Liver (tissue), 9 donors: ENCODE results near the gene RAB15. TPM values are rescaled to one million over a fixed set of nuclear protein-coding genes. Genes with fewer than 3 reads are reported as not detected.
A peak's percentile ranks its signal among the peaks of the same experiment; 100 is the strongest.

Experiments
- DNase-seq: peaks from one replicate; pipeline ENCODE4 v3.0.0-alpha.2; 2017; ENCODE audit warnings: low spot score
- H3K27ac ChIP-seq, 2 donors: one replicate each; pipeline ENCODE4 v1.7.0; 2013; ENCODE audit warnings: inconsistent platforms in 2 of 2, low read length in 2 of 2, control low read depth in 1 of 2, low read depth in 1 of 2, mild to moderate bottlenecking in 1 of 2
- H3K27me3 ChIP-seq, 4 donors: one replicate each; pipeline versions ENCODE4 v1.6.1 to v1.7.0; 2013; ENCODE audit warnings: low read length in 3 of 4, inconsistent platforms in 1 of 4, mild to moderate bottlenecking in 1 of 4, moderate library complexity in 1 of 4; ENCODE audit not compliant: control insufficient read depth in 4 of 4, insufficient read depth in 4 of 4
- H3K36me3 ChIP-seq, 4 donors: one replicate each; pipeline versions ENCODE4 v1.6.1 to v1.7.0; 2013; ENCODE audit warnings: low read length in 3 of 4, mild to moderate bottlenecking in 3 of 4, low read depth in 1 of 4, moderate library complexity in 1 of 4; ENCODE audit not compliant: control insufficient read depth in 4 of 4, insufficient read depth in 3 of 4
- H3K4me1 ChIP-seq, 4 donors: one replicate each; pipeline versions ENCODE4 v1.6.1 to v1.7.0; 2013; ENCODE audit warnings: low read length in 3 of 4, mild to moderate bottlenecking in 3 of 4, moderate library complexity in 1 of 4; ENCODE audit not compliant: control insufficient read depth in 4 of 4, insufficient read depth in 4 of 4
- H3K4me3 ChIP-seq, 3 donors: one replicate each; pipeline versions ENCODE4 v1.6.1 to v1.7.0; 2013; ENCODE audit warnings: low read length in 3 of 3, control low read depth in 1 of 3, low read depth in 1 of 3, mild to moderate bottlenecking in 1 of 3
- H3K9ac ChIP-seq, 2 donors: one replicate each; pipeline ENCODE4 v1.7.0; 2013; ENCODE audit warnings: low read length in 2 of 2, mild to moderate bottlenecking in 2 of 2, moderate library complexity in 2 of 2, control low read depth in 1 of 2, low read depth in 1 of 2
- H3K9me3 ChIP-seq, 4 donors: one replicate each; pipeline versions ENCODE4 v1.6.1 to v1.7.0; 2013; ENCODE audit warnings: low read length in 3 of 4; ENCODE audit not compliant: control insufficient read depth in 4 of 4
- ATF3 ChIP-seq: IDR thresholded peaks from 2 replicates; pipeline ENCODE4 v1.6.1; 2016; ENCODE audit warnings: antibody characterized with exemption
- CTCF ChIP-seq: fragments of 150-350 bp; IDR thresholded peaks from 2 replicates; pipeline ENCODE4 v1.5.1; 2017; ENCODE audit warnings: improper control_type of control experiment, low read depth, low read length; ENCODE audit not compliant: missing input control
- EGR1 ChIP-seq, 2 donors: IDR thresholded peaks; 2 replicates each; pipeline ENCODE4 v1.6.1; 2016 to 2018; ENCODE audit warnings: antibody characterized with exemption in 2 of 2, low read depth in 2 of 2
- FOXA1 ChIP-seq: IDR thresholded peaks from 2 replicates; pipeline ENCODE4 v1.6.1; 2016; ENCODE audit warnings: antibody characterized with exemption
- FOXA2 ChIP-seq: IDR thresholded peaks from 2 replicates; pipeline ENCODE4 v1.6.1; 2016; ENCODE audit warnings: antibody characterized with exemption
- GABPA ChIP-seq, 2 donors: IDR thresholded peaks in 1 of 2; conservative IDR thresholded peaks in 1 of 2; 2 replicates each; pipeline ENCODE4 v1.6.1; 2016; ENCODE audit warnings: antibody characterized with exemption in 2 of 2, mild to moderate bottlenecking in 1 of 2, moderate library complexity in 1 of 2
- HNF4A ChIP-seq, 2 donors: conservative IDR thresholded peaks; 2 replicates each; pipeline ENCODE4 v1.6.1; 2016; ENCODE audit warnings: antibody characterized with exemption in 2 of 2, mild to moderate bottlenecking in 2 of 2
- HNF4G ChIP-seq: IDR thresholded peaks from 2 replicates; pipeline ENCODE4 v1.6.1; 2016; ENCODE audit warnings: antibody characterized with exemption
- JUND ChIP-seq, 2 donors: IDR thresholded peaks; 2 replicates each; pipeline ENCODE4 v1.6.1; 2016; ENCODE audit warnings: antibody characterized with exemption in 2 of 2
- MAX ChIP-seq: IDR thresholded peaks from 2 replicates; pipeline ENCODE4 v1.6.1; 2016; ENCODE audit warnings: antibody characterized with exemption
- NR2F2 ChIP-seq: IDR thresholded peaks from 2 replicates; pipeline ENCODE4 v1.6.1; 2016; ENCODE audit warnings: antibody characterized with exemption
- RAD21 ChIP-seq, 2 donors: IDR thresholded peaks; 2 replicates each; pipeline ENCODE4 v1.6.1; 2016; ENCODE audit warnings: antibody characterized with exemption in 2 of 2, mild to moderate bottlenecking in 2 of 2
- REST ChIP-seq: IDR thresholded peaks from 2 replicates; pipeline ENCODE4 v1.6.1; 2016; ENCODE audit warnings: antibody characterized with exemption, mild to moderate bottlenecking
- RXRA ChIP-seq, 2 donors: IDR thresholded peaks; 2 replicates each; pipeline ENCODE4 v1.6.1; 2017 to 2018; ENCODE audit warnings: antibody characterized with exemption in 2 of 2, mild to moderate bottlenecking in 1 of 2
- SP1 ChIP-seq: IDR thresholded peaks from 2 replicates; pipeline ENCODE4 v1.6.1; 2018; ENCODE audit warnings: antibody characterized with exemption, mild to moderate bottlenecking
- TAF1 ChIP-seq: conservative IDR thresholded peaks from 2 replicates; pipeline ENCODE4 v1.6.1; 2016; ENCODE audit warnings: antibody characterized with exemption, mild to moderate bottlenecking
- YY1 ChIP-seq: IDR thresholded peaks from 2 replicates; pipeline ENCODE4 v1.6.1; 2016; ENCODE audit warnings: antibody characterized with exemption, mild to moderate bottlenecking
- ZBTB33 ChIP-seq: IDR thresholded peaks from 2 replicates; pipeline ENCODE4 v1.6.1; 2016; ENCODE audit warnings: antibody characterized with exemption
- WGBS: extraction: QIAGEN DNeasy Blood & Tissue Kit; methylation state at CpG from one replicate; pipeline ENCODE4 v1.1.7; 2013; 5-methylcytosine and 5-hydroxymethylcytosine counted together
- polyA plus RNA-seq, 2 donors: library from polyadenylated mRNA; stranded (reverse) in 1 of 2; unstranded in 1 of 2; fragments of 200-250 nt in 1 of 2; fragments of >200 nt in 1 of 2; fragmentation: Nextera tagmentation in 1 of 2; extraction: Ambion mirVana in 1 of 2; gene quantifications; one replicate each; pipeline versions ENCODE4 v1.2.1 to v1.2.3, GENCODE V29; 2013 to 2015
- total RNA-seq, 2 donors: library from RNA; depleted of rRNA; stranded (reverse); fragments of >200 nt; gene quantifications; one replicate each; pipeline ENCODE4 v1.2.3, GENCODE V29; 2014
- donor health status: healthy.
- donor health status: healthy.
- donor health status: healthy.
- donor health status: healthy.
- donor health status: healthy.

The RAB15 gene
- total and polyA plus RNA-seq, 4 donors = 5.5 to 18.0 (median 11.1) TPM

- H3K27ac ChIP-seq = peak overlapping the region; percentile 24 to 48
- H3K4me3 ChIP-seq = no peak overlapping the region
- 63% methylated on average over 8 of the region's 8 CpGs for WGBS
- DNase-seq = no peak
- no peaks in the 10 kb centered on the region for H3K9me3 ChIP-seq
- no peaks in the 10 kb centered on the region for H3K27me3 ChIP-seq
- H3K4me1 ChIP-seq = peaks cover 18 to 32% (median 26%) of the 10 kb centered on the region in 4 donors
- H3K9ac ChIP-seq = no peak overlapping the region
- TF ChIP-seq GABPA (IDR thresholded peaks at IDR 0.05 in 1 of 2, conservative IDR thresholded peaks at IDR 0.05 in 1 of 2) (no peak), TAF1 (peak; percentile 15)
- peaks cover 0 to under 1% (median 0%) of the 10 kb centered on the region in 4 donors for H3K36me3 ChIP-seq
Observed at GRCh38 chr14:64948612-64949210, 23.4 kb downstream of the RAB15 start.

GRCh38 chr14:64947710-64948611 is 24.2 kb downstream of the RAB15 start:
- Histone ChIP-seq H3K27ac (peak overlapping the region; percentile 62 to 78), H3K4me1 (peaks cover 25 to 40% (median 30%) of the 10 kb centered on the region in 4 donors), H3K27me3 (no peaks in the 10 kb centered on the region), H3K36me3 (no peaks in the 10 kb centered on the region), H3K4me3 (no peak overlapping the region), H3K9me3 (no peaks in the 10 kb centered on the region), H3K9ac (no peak overlapping the region)
- 61% methylated on average over 28 of the region's 28 CpGs for WGBS
- peak; percentile 49 for DNase-seq
- TF ChIP-seq MAX (no peak), SP1 (peak; percentile 96), RAD21 (IDR thresholded peaks at IDR 0.05) (peak in 1 of 2 donors; percentile 63), NR2F2 (peak; percentile 62), ZBTB33 (peak; percentile 87), GABPA (IDR thresholded peaks at IDR 0.05 in 1 of 2, conservative IDR thresholded peaks at IDR 0.05 in 1 of 2) (peak in 1 of 2 donors; percentile 50), FOXA2 (no peak), REST (peak; percentile 74), JUND (IDR thresholded peaks at IDR 0.05) (peak; percentile 42 to 89), HNF4G (peak; percentile 94), RXRA (IDR thresholded peaks at IDR 0.05) (peak; percentile 94 to 96), TAF1 (peak; percentile 91), YY1 (peak; percentile 84), EGR1 (IDR thresholded peaks at IDR 0.05; ENCODE audit: low read depth in 2 of 2) (peak in 1 of 2 donors; percentile 40), HNF4A (conservative IDR thresholded peaks at IDR 0.05) (peak; percentile 97 to 98), CTCF (no peak), FOXA1 (peak; percentile 58), ATF3 (no peak)
